ENCODE data around the gene SELENOM. TPM values are rescaled to one million over a fixed set of nuclear protein-coding genes. Genes with fewer than 3 reads are reported as not detected.
A peak's percentile ranks its signal among the peaks of the same experiment; 100 is the strongest.

The SELENOM gene
- total and polyA plus RNA-seq, 2 donors from 2014 or later, result 154 to 291 TPM

- DNase-seq, result peak in 1 of 5 donors; percentile 57
- TF ChIP-seq, protein P1, sequence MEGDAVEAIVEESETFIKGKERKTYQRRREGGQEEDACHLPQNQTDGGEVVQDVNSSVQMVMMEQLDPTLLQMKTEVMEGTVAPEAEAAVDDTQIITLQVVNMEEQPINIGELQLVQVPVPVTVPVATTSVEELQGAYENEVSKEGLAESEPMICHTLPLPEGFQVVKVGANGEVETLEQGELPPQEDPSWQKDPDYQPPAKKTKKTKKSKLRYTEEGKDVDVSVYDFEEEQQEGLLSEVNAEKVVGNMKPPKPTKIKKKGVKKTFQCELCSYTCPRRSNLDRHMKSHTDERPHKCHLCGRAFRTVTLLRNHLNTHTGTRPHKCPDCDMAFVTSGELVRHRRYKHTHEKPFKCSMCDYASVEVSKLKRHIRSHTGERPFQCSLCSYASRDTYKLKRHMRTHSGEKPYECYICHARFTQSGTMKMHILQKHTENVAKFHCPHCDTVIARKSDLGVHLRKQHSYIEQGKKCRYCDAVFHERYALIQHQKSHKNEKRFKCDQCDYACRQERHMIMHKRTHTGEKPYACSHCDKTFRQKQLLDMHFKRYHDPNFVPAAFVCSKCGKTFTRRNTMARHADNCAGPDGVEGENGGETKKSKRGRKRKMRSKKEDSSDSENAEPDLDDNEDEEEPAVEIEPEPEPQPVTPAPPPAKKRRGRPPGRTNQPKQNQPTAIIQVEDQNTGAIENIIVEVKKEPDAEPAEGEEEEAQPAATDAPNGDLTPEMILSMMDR (IDR thresholded peaks at IDR 0.05; ENCODE audit: borderline replicate concordance, extremely low read depth, insufficient read depth), result no peak
- intact Hi-C loops (cut with DNase I), result no loop called here
- Histone ChIP-seq H3K9ac (ENCODE audit: low read length in 3 of 3) (no peak overlapping the region), H3K27me3 (ENCODE audit: control insufficient read depth, insufficient read depth, low read length) (no peaks in the 10 kb centered on the region), H3K9me3 (ENCODE audit: control insufficient read depth in 2 of 3, insufficient read depth in 1 of 3, low read length in 3 of 3) (no peaks in the 10 kb centered on the region), H3K36me3 (ENCODE audit: control insufficient read depth in 2 of 3, insufficient read depth in 3 of 3, low read length in 3 of 3) (peaks cover 3 to 62% (median 34%) of the 10 kb centered on the region in 3 donors), H3K4me1 (ENCODE audit: control insufficient read depth in 2 of 3, insufficient read depth in 2 of 3, low read depth in 1 of 3, low read length in 3 of 3) (peaks cover 0 to 9% (median 0%) of the 10 kb centered on the region in 3 donors), H3K27ac (ENCODE audit: low read depth in 2 of 2, low read length in 2 of 2) (no peak overlapping the region), H3K4me3 (ENCODE audit: low read length in 3 of 3) (no peak overlapping the region)
- no peak for FAIRE-seq
Observed at GRCh38 chr22:31091106-31091975, 16.0 kb downstream of the SELENOM start.

GRCh38 chr22:31090217-31091085, 16.9 kb downstream of the SELENOM start:
- Histone ChIP-seq H3K4me3 (ENCODE audit: low read length in 3 of 3) (no peak overlapping the region), H3K36me3 (ENCODE audit: control insufficient read depth in 2 of 3, insufficient read depth in 3 of 3, low read length in 3 of 3) (peaks cover 3 to 56% (median 26%) of the 10 kb centered on the region in 3 donors), H3K27me3 (ENCODE audit: control insufficient read depth, insufficient read depth, low read length) (no peaks in the 10 kb centered on the region), H3K9ac (ENCODE audit: low read length in 3 of 3) (no peak overlapping the region), H3K9me3 (ENCODE audit: control insufficient read depth in 2 of 3, insufficient read depth in 1 of 3, low read length in 3 of 3) (no peaks in the 10 kb centered on the region), H3K4me1 (ENCODE audit: control insufficient read depth in 2 of 3, insufficient read depth in 2 of 3, low read depth in 1 of 3, low read length in 3 of 3) (peaks cover 0 to 18% (median 6%) of the 10 kb centered on the region in 3 donors), H3K27ac (ENCODE audit: low read depth in 2 of 2, low read length in 2 of 2) (peak overlapping the region in 1 of 2 donors; percentile 20)
- no peak for DNase-seq
- no peak for FAIRE-seq
- TF ChIP-seq, protein P1 (IDR thresholded peaks at IDR 0.05; ENCODE audit: borderline replicate concordance, extremely low read depth, insufficient read depth), result no peak
- intact Hi-C loops (cut with DNase I), result no loop called here

DNA sequence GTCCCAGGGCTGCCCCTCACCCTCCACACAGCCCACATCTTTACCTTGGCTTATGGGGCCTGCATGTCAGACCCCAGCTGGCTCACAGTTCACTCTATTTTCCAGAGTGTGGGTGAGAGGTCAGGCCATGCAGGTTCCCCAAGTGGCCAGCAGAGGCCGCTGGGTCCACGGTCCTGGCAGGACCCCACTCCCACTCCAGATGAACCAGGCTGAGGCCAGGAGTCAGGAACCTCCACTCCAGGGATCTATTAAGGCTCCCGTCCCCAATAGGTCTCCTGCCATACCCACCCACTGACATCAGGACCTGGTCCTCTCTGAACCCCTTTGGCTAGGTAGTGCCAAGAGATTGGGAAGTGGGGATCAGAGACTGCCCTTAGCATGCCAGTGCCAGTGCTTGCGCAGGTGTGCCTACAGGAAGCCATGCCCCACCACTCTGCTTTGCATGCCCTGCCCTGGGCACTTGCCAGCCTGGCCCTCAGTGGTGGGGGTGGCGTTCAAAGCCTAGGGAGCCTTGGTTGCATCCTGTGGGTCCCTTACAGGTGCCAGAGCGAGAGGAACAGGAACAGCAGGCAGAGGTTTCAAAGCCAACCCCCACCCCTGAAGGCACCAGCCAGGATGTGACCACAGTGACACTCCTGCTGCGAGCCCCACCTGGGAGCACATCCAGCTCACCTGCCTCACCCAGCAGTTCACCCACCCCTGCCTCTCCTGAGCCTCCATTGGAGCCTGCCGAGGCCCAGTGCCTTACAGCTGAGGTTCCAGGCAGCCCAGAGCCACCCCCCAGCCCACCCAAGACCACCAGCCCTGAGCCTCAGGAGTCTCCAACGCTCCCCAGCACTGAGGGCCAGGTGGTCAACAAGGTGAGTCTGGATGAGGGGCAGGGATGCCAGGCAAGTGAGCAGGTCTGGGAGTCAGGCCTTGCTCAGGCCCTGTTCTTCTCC, 17.9 kb downstream of the SELENOM start:
- H3K27me3 ChIP-seq (ENCODE audit: control insufficient read depth, insufficient read depth, low read length), result no peaks in the 10 kb centered on the region
- no peaks in the 10 kb centered on the region for H3K9me3 ChIP-seq (ENCODE audit: control insufficient read depth in 2 of 3, insufficient read depth in 1 of 3, low read length in 3 of 3)
- TF ChIP-seq, protein P1 (IDR thresholded peaks at IDR 0.05; ENCODE audit: borderline replicate concordance, extremely low read depth, insufficient read depth), result peak; percentile 59
- peak in 2 of 5 donors; percentile 35 to 61 for DNase-seq
- no peak for FAIRE-seq
- peaks cover 3 to 56% (median 23%) of the 10 kb centered on the region in 3 donors for H3K36me3 ChIP-seq (ENCODE audit: control insufficient read depth in 2 of 3, insufficient read depth in 3 of 3, low read length in 3 of 3)
- no peak overlapping the region for H3K4me3 ChIP-seq (ENCODE audit: low read length in 3 of 3)
- no peak overlapping the region for H3K27ac ChIP-seq (ENCODE audit: low read depth in 2 of 2, low read length in 2 of 2)
- no peak overlapping the region for H3K9ac ChIP-seq (ENCODE audit: low read length in 3 of 3)
- H3K4me1 ChIP-seq (ENCODE audit: control insufficient read depth in 2 of 3, insufficient read depth in 2 of 3, low read depth in 1 of 3, low read length in 3 of 3), result peaks cover 0 to 21% (median 8%) of the 10 kb centered on the region in 3 donors
- intact Hi-C loops (cut with DNase I), result loop anchor here (5.0 kb wide), 1 partner anchor 142 kb away; no protein-coding TSS in a partner anchor

Data from kidney (tissue), 14 donors.